HG02943 (cell line): ENCODE results near the gene UNC13D.
"Not testable (repeated sequence)": the region's sequence is repeated elsewhere in the genome, so short reads cannot be mapped to it uniquely, and the experiment has no call there.

Experiments
- ATAC-seq: cut with Tn5 transposase; IDR thresholded peaks from one replicate; pipeline ENCODE4 v1.9.1; 2021; ENCODE audit warnings: mild to moderate bottlenecking, low read depth, moderate library complexity; ENCODE audit not compliant: unreplicated experiment

Gene UNC13D

GRCh38 chr17:75822800-75823166 lies 21.4 kb downstream of the UNC13D start:
- no peak for ATAC-seq

GRCh38 chr17:75822119-75822799 lies 21.9 kb downstream of the UNC13D start:
- ATAC-seq, result no peak

- ATAC-seq, result no peak
These were observed 22.7 kb downstream of the UNC13D start for GRCh38 chr17:75821552-75821951.

- ATAC-seq, result no peak
These were observed 23.8 kb downstream of the UNC13D start for GRCh38 chr17:75820094-75821080.

GRCh38 chr17:75819678-75820077 lies 24.5 kb downstream of the UNC13D start:
- no peak for ATAC-seq

- no peak for ATAC-seq
These were observed 25.1 kb downstream of the UNC13D start for GRCh38 chr17:75819116-75819515.

- no peak for ATAC-seq
These were observed 25.8 kb downstream of the UNC13D start for GRCh38 chr17:75818326-75818885.

GRCh38 chr17:75817571-75817970 lies 26.6 kb downstream of the UNC13D start:
- ATAC-seq, result no peak

- no peak for ATAC-seq
These were observed 27.5 kb downstream of the UNC13D start for GRCh38 chr17:75816693-75817092.

- ATAC-seq, result no peak
These were observed 28.8 kb downstream of the UNC13D start for GRCh38 chr17:75815399-75815798.

- ATAC-seq, result no peak
These were observed 29.3 kb downstream of the UNC13D start for GRCh38 chr17:75814900-75815373.

- ATAC-seq, result no peak
These were observed 30.2 kb downstream of the UNC13D start for GRCh38 chr17:75814021-75814395.

- ATAC-seq, result no peak
These were observed 30.9 kb downstream of the UNC13D start for GRCh38 chr17:75813081-75814020.

- ATAC-seq, result no peak
These were observed 31.8 kb downstream of the UNC13D start for GRCh38 chr17:75812096-75813013.

GRCh38 chr17:75811174-75811573 lies 33.0 kb downstream of the UNC13D start:
- ATAC-seq, result no peak

- not testable (repeated sequence) for ATAC-seq
These were observed 33.4 kb downstream of the UNC13D start for GRCh38 chr17:75810756-75811155.

GRCh38 chr17:75810216-75810615 lies 34.0 kb downstream of the UNC13D start:
- ATAC-seq, result no peak

GRCh38 chr17:75809631-75810111 lies 34.5 kb downstream of the UNC13D start:
- no peak for ATAC-seq
